ENCODE measurements around the gene EZH2. TPM values are rescaled to one million over a fixed set of nuclear protein-coding genes. Genes with fewer than 3 reads are reported as not detected.

Gene EZH2
- total RNA-seq, 4 donors from 2014 or later = 6.0 to 17.3 (median 7.2) TPM

DNA sequence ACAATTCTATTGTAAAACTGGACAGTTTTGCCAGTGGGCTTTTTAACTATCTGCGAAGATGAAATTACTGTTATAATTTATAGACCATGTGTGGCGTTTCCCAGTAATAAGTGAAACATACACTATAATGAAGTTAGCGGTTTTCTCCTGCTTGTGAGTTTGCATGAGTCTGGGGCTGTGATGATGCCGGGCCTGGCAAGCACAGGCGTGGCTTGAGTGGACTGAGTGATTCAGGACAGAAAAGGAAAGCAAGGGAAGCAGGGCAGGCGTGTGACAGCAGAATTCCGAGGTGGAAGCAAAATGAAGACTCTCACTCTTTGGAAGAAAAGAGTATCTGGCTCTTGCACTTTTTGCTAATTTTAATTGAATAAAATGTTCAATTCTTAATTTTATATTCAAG is 94.9 kb downstream of the EZH2 start:
- no peaks in the 10 kb centered on the region for H3K27me3 ChIP-seq
- no peak for DNase-seq
- TF ChIP-seq CTCF (IDR thresholded peaks at IDR 0.05) (no peak), EP300 (IDR thresholded peaks at IDR 0.05; ENCODE audit: low read depth) (no peak), POLR2A (IDR thresholded peaks at IDR 0.05) (no peak), POLR2AphosphoS5 (IDR thresholded peaks at IDR 0.05) (no peak)
- intact Hi-C loops (cut with DNase I; ENCODE audit: low total_unique reads) (no loop called here), in situ Hi-C loops (cut with MboI; ENCODE audit: low pct_ligation_motif_present in 1 of 4, low pct_unique_long_range_greater_than_20kb in 1 of 4, low sequenced_read_pairs in 3 of 4) (no loop called here)
- H3K27ac ChIP-seq = no peak overlapping the region
- 91 to 98% methylated on average over 4 to 7 of the region's 7 CpGs for whole genome bisulfite sequencing, 2 donors (ENCODE audit: low coverage in 1 of 2)
- no peaks in the 10 kb centered on the region for H3K9me3 ChIP-seq
- H3K36me3 ChIP-seq = peaks cover 0 to 84% (median 34%) of the 10 kb centered on the region in 4 donors
- H3K4me3 ChIP-seq = no peak overlapping the region
- H3K4me1 ChIP-seq = no peaks in the 10 kb centered on the region

DNA sequence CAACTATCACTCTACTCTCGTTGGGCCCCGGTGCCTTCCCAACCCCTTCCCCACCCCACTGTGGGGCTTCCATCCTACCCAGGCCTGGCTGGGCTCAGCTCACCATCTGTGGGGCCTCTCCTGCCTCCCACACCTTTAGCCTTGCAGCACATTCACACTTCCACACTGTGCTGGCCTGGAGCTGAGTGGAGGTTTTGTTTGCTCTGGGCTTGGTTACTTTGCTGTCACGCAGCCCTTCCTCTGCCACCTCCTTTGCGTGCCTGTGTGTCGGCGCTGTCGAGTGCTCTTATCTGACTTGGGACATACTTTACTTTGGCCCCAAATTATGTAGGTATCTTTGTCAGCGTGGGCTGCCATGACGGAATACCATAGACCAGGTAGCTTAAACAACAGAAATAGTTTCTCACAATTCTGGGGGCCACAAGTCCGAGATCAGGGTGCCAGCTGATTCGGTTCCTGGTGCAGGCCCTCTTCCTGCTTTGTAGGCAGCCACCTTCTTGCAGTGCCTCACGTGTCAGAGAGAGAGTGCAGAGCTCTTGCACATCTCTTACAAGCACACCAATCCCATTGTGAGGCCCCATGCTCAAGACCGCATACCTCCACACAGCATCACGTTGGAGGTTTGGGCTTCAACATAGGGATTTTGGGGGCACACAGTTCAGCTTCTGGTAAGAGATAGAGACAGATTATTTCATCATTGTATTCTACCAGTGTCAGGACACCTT is 96.4 kb downstream of the EZH2 start:
- TF ChIP-seq EP300 (IDR thresholded peaks at IDR 0.05; ENCODE audit: low read depth) (no peak), POLR2AphosphoS5 (IDR thresholded peaks at IDR 0.05) (no peak), POLR2A (IDR thresholded peaks at IDR 0.05) (no peak), CTCF (IDR thresholded peaks at IDR 0.05) (no peak)
- H3K27me3 ChIP-seq = no peaks in the 10 kb centered on the region
- no peaks in the 10 kb centered on the region for H3K4me1 ChIP-seq
- no peaks in the 10 kb centered on the region for H3K9me3 ChIP-seq
- H3K36me3 ChIP-seq = peaks cover 0 to 78% (median 28%) of the 10 kb centered on the region in 4 donors
- H3K27ac ChIP-seq = no peak overlapping the region
- H3K4me3 ChIP-seq = no peak overlapping the region
- no peak for DNase-seq
- in situ Hi-C loops (cut with MboI; ENCODE audit: low pct_ligation_motif_present in 1 of 4, low pct_unique_long_range_greater_than_20kb in 1 of 4, low sequenced_read_pairs in 3 of 4) (no loop called here), intact Hi-C loops (cut with DNase I; ENCODE audit: low total_unique reads) (no loop called here)
- 93 to 95% methylated on average over 4 to 14 of the region's 14 CpGs for WGBS, 2 donors (ENCODE audit: low coverage in 1 of 2)

DNA sequence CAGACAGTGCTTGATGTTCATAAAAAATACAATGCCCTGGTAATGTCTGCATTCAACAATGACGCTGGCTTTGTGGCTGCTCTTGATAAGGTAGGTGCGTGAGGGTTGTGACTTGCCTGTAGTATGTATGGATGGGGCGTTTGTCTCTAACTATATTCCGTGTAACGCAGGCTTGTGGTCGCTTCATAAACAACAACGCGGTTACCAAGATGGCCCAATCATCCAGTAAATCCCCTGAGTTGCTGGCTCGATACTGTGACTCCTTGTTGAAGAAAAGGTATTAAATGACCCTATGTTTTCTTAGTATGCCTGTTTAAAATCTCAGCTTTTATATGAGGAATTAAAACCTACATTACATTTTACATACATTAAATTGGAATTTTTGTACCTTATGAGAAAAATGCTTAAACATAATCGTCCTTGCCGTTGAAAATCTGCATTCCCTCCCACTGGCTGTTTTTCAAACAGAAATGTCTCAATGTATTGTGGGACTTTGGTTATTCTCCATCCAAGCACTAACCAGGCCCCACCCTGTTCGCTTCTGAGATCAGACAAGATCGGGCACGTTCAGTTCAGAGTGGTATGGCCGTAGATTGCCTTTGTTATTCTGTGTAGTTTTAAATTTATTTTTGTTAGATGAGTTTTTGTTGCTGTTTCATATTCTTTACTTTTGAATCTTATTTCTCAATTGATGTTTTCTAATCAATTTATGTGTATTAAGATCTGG is 100.1 kb downstream of the EZH2 start:
- Histone ChIP-seq H3K27me3 (no peaks in the 10 kb centered on the region), H3K27ac (no peak overlapping the region), H3K9me3 (no peaks in the 10 kb centered on the region), H3K36me3 (peaks cover 0 to 54% (median 17%) of the 10 kb centered on the region in 4 donors), H3K4me3 (no peak overlapping the region), H3K4me1 (no peaks in the 10 kb centered on the region)
- WGBS, 2 donors (ENCODE audit: low coverage in 1 of 2) = 91 to 98% methylated on average over 15 of the region's 15 CpGs
- intact Hi-C loops (cut with DNase I; ENCODE audit: low total_unique reads) = no loop called here
- TF ChIP-seq CTCF (IDR thresholded peaks at IDR 0.05) (no peak), POLR2AphosphoS5 (IDR thresholded peaks at IDR 0.05) (no peak), POLR2A (IDR thresholded peaks at IDR 0.05) (no peak), EP300 (IDR thresholded peaks at IDR 0.05; ENCODE audit: low read depth) (no peak)
- DNase-seq = no peak
- in situ Hi-C loops (cut with MboI; ENCODE audit: low pct_ligation_motif_present in 1 of 4, low pct_unique_long_range_greater_than_20kb in 1 of 4, low sequenced_read_pairs in 3 of 4) = no loop called here

- no peaks in the 10 kb centered on the region for H3K4me1 ChIP-seq
- H3K4me3 ChIP-seq = no peak overlapping the region
- DNase-seq = no peak
- intact Hi-C loops (cut with DNase I; ENCODE audit: low total_unique reads) = no loop called here
- 88 to 99% methylated on average over 14 to 44 of the region's 44 CpGs for WGBS, 2 donors (ENCODE audit: low coverage in 1 of 2)
- TF ChIP-seq POLR2A (IDR thresholded peaks at IDR 0.05) = no peak
- no peak for TF ChIP-seq CTCF (IDR thresholded peaks at IDR 0.05)
- TF ChIP-seq POLR2AphosphoS5 (IDR thresholded peaks at IDR 0.05) = no peak
- TF ChIP-seq EP300 (IDR thresholded peaks at IDR 0.05; ENCODE audit: low read depth) = no peak
- in situ Hi-C loops (cut with MboI; ENCODE audit: low pct_ligation_motif_present in 1 of 4, low pct_unique_long_range_greater_than_20kb in 1 of 4, low sequenced_read_pairs in 3 of 4) = no loop called here
- no peaks in the 10 kb centered on the region for H3K27me3 ChIP-seq
- H3K9me3 ChIP-seq = no peaks in the 10 kb centered on the region
- no peak overlapping the region for H3K27ac ChIP-seq
- H3K36me3 ChIP-seq = peaks cover 0 to 53% (median 12%) of the 10 kb centered on the region in 4 donors
Measured at GRCh38 chr7:148782757-148783456, 101.2 kb downstream of the EZH2 start.

Measured in transverse colon (tissue), 4 donors.